OCI-LY3 (cell line): Measurements from ENCODE around the gene TRPC3.

Source experiments
- H2AFZ ChIP-seq: fragments of 200-600, 300-600 bp; shearing (Covaris generic); 2 replicates; pipeline ENCODE4 v1.6.0; 2014; ENCODE audit warnings: antibody characterized with exemption, low read depth, low read length
- H3K27ac ChIP-seq: fragments of 200-600, 300-600 bp; sonication (generic); 2 replicates; pipeline ENCODE4 v1.5.1; 2014; ENCODE audit warnings: mild to moderate bottlenecking, low read length, moderate library complexity, mixed read lengths
- H3K27me3 ChIP-seq: fragments of 200-600, 300-600 bp; sonication (generic); 2 replicates; pipeline ENCODE4 v1.6.1; 2014; ENCODE audit warnings: low read depth, low read length, mixed read lengths
- H3K36me3 ChIP-seq: fragments of 200-600, 300-600 bp; sonication (generic); replicated peaks from 2 replicates; pipeline ENCODE3; 2014; ENCODE audit warnings: low read depth, low read length, mixed read lengths
- H3K4me1 ChIP-seq: fragments of 300-600, 200-600 bp; sonication (generic); 2 replicates; pipeline ENCODE4 v1.6.1; 2014; ENCODE audit warnings: low read length, mixed read lengths
- H3K4me2 ChIP-seq: fragments of 200-600, 300-600 bp; sonication (generic); 2 replicates; pipeline ENCODE4 v1.6.1; 2014; ENCODE audit warnings: low read length, mixed read lengths
- H3K4me3 ChIP-seq: fragments of 300-600, 200-600 bp; sonication (generic); 2 replicates; pipeline ENCODE4 v1.5.1; 2014; ENCODE audit warnings: antibody characterized with exemption, mild to moderate bottlenecking, low read length, moderate library complexity
- H3K79me2 ChIP-seq: fragments of 300-600, 200-600 bp; shearing (Covaris generic); 2 replicates; pipeline ENCODE4 v1.6.1; 2014; ENCODE audit warnings: mild to moderate bottlenecking, low read length, mixed read lengths
- H3K9ac ChIP-seq: fragments of 300-600, 200-600 bp; shearing (Covaris generic); 2 replicates; pipeline ENCODE4 v1.6.0; 2014; ENCODE audit warnings: mild to moderate bottlenecking, low read length, moderate library complexity
- H3K9me3 ChIP-seq: fragments of 200-600, 300-600 bp; shearing (Covaris generic); 2 replicates; pipeline ENCODE4 v1.6.1; 2014; ENCODE audit warnings: low read length, mixed read lengths; ENCODE audit not compliant: insufficient read depth
- H4K20me1 ChIP-seq: fragments of 200-600, 300-600 bp; sonication (generic); 2 replicates; pipeline ENCODE4 v1.6.1; 2016; ENCODE audit warnings: low read length, mixed read lengths; ENCODE audit not compliant: insufficient read depth
- EZH2phosphoT487 ChIP-seq: fragments of 200-600 bp; shearing (Covaris generic); IDR thresholded peaks from 2 replicates; pipeline ENCODE4 v1.6.1; 2018; ENCODE audit warnings: antibody characterized with exemption, mixed run types, low read depth
- TF ChIP-seq, protein P1 (sequence below): fragments of 200-600, 300-600 bp; sonication (generic); IDR thresholded peaks from 2 replicates; pipeline ENCODE4 v1.5.1; 2014; ENCODE audit warnings: antibody characterized with exemption, low read length, low read depth

TRPC3 gene

DNA sequence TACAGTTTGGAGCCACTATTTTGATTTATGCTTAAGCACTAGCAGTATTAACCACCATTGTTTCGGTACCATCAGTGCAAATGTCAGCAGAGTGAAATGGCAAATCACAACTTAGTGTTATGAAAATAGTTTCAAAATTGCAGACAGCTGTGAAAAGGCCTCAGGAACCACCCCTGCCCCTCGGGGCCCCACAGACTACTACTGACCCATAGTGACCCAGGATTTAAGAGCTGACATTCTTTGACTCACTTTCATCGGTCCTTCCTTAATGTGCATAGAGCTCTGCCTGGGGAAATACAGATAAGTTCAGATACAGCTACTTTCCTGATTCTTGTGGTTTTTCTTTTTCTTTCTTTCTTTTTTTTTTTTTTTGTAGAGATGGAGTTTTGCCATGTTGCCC lies 78.3 kb downstream of the TRPC3 start:
- H3K4me2 ChIP-seq: no peak overlapping the region
- TF ChIP-seq, protein P1, sequence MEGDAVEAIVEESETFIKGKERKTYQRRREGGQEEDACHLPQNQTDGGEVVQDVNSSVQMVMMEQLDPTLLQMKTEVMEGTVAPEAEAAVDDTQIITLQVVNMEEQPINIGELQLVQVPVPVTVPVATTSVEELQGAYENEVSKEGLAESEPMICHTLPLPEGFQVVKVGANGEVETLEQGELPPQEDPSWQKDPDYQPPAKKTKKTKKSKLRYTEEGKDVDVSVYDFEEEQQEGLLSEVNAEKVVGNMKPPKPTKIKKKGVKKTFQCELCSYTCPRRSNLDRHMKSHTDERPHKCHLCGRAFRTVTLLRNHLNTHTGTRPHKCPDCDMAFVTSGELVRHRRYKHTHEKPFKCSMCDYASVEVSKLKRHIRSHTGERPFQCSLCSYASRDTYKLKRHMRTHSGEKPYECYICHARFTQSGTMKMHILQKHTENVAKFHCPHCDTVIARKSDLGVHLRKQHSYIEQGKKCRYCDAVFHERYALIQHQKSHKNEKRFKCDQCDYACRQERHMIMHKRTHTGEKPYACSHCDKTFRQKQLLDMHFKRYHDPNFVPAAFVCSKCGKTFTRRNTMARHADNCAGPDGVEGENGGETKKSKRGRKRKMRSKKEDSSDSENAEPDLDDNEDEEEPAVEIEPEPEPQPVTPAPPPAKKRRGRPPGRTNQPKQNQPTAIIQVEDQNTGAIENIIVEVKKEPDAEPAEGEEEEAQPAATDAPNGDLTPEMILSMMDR: no peak
- no peak for TF ChIP-seq EZH2phosphoT487

DNA sequence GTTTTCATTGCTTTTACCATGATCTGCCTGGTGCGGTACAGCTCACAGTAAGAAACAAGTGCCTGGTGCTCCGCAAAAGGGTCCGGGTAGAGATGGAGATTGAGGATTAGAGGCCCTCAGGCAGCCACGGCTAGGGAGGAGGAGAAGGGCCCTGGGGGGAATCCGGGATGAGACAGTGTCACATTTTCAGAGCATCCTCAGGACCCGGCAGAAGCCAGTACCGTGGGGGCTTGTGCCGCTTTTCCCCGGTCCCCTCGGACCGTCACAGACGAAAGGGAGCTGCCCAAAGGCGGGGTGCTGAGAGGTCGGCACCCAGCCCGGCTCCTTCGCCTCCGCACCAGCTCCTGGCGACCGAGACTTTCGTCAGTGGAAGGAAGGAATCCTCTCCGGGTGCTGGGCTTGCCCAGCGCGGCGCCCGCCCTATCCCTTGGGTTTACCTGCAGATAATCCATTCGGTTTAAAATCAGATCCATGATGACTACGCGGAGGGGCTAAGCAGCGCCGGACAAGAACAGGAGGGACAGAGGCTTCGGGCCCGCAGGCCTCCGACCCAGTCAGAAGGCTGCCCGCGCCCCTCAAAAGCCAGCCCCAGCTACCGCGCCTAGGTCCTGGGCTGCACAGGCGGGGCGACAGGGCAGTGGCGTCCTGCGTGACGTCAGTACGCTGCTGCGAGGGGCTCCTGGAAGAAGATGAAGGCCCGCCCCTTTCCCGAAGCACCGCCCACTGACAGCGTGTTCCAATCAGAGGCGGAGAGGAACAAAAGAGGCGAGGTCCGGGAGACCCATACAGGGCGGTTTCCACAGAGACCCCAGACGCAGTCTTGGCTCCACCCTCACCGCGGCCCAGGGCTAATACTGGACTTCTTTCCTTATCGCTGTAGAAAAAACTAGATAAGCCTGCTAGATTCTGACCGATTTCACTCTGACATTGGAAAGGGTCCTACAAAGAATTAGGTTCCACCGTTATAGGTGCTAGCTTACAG lies 81.7 kb downstream of the TRPC3 start, which contains the start of gene BBS7:
TSS of gene BBS7 (minus strand) at position 634 of the 982 bp plus-strand sequence. CDS start at position 473, 161 bp downstream.
- peaks cover 8% of the 10 kb centered on the region for H3K4me1 ChIP-seq
- H3K36me3 ChIP-seq: peaks cover 8% of the 10 kb centered on the region
- H3K4me2 ChIP-seq: peak within 1 kb of the TSS; percentile 87
- H3K27me3 ChIP-seq: no peaks in the 10 kb centered on the region
- no peaks in the 10 kb centered on the region for H3K9me3 ChIP-seq
- no peak within 1 kb of the TSS for H3K27ac ChIP-seq
- H3K4me3 ChIP-seq: peak within 1 kb of the TSS; percentile 94
- peak within 1 kb of the TSS; percentile 100 for H2AFZ ChIP-seq
- H3K9ac ChIP-seq: peak within 1 kb of the TSS; percentile 88
- H4K20me1 ChIP-seq: no peaks in the 10 kb centered on the region
- peaks cover 10% of the 10 kb centered on the region; the same call in 1 of the 2 replicates for H3K79me2 ChIP-seq
- no peak for TF ChIP-seq EZH2phosphoT487
- TF ChIP-seq, protein P1: no peak

More for the DNA sequence above, 78.3 kb downstream of the TRPC3 start:
- no peaks in the 10 kb centered on the region for H3K9me3 ChIP-seq
- H3K4me1 ChIP-seq: peaks cover 8% of the 10 kb centered on the region
- no peak overlapping the region for H3K9ac ChIP-seq
- H2AFZ ChIP-seq: no peak overlapping the region
- H3K4me3 ChIP-seq: no peak overlapping the region
- no peak overlapping the region for H3K27ac ChIP-seq
- peaks cover 10% of the 10 kb centered on the region; the same call in 1 of the 2 replicates for H3K79me2 ChIP-seq
- no peaks in the 10 kb centered on the region for H3K27me3 ChIP-seq
- no peaks in the 10 kb centered on the region for H4K20me1 ChIP-seq
- H3K36me3 ChIP-seq: no peaks in the 10 kb centered on the region

DNA sequence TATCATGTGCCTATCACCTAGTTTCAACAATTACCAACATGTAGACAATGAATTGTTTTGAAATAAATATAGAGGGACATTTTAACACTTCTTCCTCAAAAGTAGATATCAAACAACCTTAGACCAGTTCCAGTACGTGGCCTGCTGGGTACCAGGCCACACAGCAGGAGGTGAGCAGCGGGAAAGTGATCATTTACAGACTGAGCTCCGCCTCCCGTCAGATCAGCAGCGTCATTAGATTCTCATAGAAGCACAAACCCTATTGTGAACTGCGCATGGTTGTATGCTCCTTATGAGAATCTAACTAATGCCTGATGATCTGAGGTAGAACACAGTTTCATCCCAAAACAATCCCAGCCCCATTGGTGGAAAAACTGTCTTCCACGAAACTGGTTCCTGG lies 88.1 kb downstream of the TRPC3 start:
- Histone ChIP-seq H2AFZ (no peak overlapping the region), H3K27ac (no peak overlapping the region), H3K36me3 (peaks cover 11% of the 10 kb centered on the region), H3K4me1 (no peaks in the 10 kb centered on the region), H3K4me3 (no peak overlapping the region), H3K9ac (no peak overlapping the region), H3K27me3 (no peaks in the 10 kb centered on the region), H4K20me1 (no peaks in the 10 kb centered on the region), H3K4me2 (no peak overlapping the region), H3K79me2 (0 out of 2 replicates have a peak, but pooled peaks cover 1% of the 10 kb centered on the region), H3K9me3 (no peaks in the 10 kb centered on the region)
- TF ChIP-seq, protein P1: no peak

DNA sequence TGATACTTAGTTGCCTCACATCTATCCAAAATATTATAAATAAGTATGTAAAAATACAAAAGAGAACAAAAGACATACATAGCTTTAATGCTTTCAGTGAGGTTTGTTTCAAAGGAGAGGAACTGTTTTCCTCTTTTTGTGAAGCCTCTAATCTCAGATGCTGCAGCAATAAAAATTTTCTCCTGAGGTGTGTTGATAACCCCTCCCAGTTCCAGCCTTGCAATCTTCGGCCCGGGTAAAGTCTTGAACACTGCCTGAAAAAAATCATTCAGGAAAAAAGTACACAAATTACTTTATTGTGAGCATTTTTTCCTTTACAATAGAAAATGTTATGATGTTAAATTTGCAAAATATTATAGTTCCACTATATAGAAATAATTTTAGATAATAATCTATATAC lies 90.4 kb downstream of the TRPC3 start:
- Histone ChIP-seq H4K20me1 (no peaks in the 10 kb centered on the region), H3K4me2 (no peak overlapping the region), H3K9ac (no peak overlapping the region), H3K27me3 (no peaks in the 10 kb centered on the region), H3K79me2 (no peaks in the 10 kb centered on the region), H3K4me3 (no peak overlapping the region), H3K27ac (no peak overlapping the region), H3K4me1 (no peaks in the 10 kb centered on the region), H2AFZ (no peak overlapping the region), H3K9me3 (no peaks in the 10 kb centered on the region), H3K36me3 (peaks cover 13% of the 10 kb centered on the region)
- no peak for TF ChIP-seq EZH2phosphoT487
- TF ChIP-seq, protein P1: no peak
